Measurements from ENCODE around the gene LZTR1.
"Not testable (repeated sequence)": the region's sequence is repeated elsewhere in the genome, so short reads cannot be mapped to it uniquely, and the experiment has no call there.

LZTR1 gene

DNA sequence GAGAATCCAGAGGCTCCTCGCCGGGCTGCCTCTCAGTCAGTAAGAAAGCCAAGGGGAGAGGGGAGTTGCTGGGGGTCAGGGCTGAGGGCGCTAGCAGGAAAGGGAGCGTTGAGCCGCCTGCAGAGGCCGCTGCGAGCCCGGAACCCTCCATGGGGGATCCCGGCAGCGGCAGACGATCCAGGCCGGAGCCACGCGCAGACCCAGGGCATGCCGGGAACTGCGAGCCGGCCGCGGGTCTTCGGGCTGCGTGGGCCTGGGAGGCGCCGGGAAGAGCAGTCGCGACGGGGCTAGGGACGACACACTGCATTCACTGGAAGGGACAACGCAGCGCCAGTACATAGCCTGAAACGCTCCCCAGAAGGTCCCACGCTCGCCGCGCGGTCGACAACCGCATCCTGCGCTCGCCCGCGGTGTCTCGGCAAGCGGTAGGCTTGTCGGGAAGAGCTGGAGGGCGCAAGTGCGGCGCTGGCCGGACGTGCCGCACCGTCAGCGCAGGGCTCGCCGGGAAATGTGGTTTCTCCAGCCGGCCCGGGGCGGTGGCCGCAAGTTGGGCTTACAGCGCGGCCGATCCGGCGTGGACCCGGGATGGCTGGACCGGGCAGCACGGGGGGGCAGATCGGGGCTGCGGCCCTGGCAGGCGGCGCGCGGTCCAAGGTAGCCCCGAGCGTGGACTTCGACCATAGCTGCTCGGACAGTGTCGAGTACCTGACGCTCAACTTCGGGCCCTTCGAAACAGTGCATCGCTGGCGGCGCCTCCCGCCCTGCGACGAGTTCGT is at the start of gene LZTR1:
Gene LZTR1, plus strand, starts transcription at position 511 of the 776 bp plus-strand sequence. Its CDS starts 75 bp downstream, at position 586.
- TF ChIP-seq CTCF (IDR thresholded peaks at IDR 0.05; ENCODE audit: low read depth, low read length) = peak; percentile 84
- Histone ChIP-seq H3K9me3 (ENCODE audit: severe bottlenecking) (no peaks in the 10 kb centered on the region), H3K27me3 (ENCODE audit: insufficient read depth, low read depth, severe bottlenecking) (no peaks in the 10 kb centered on the region), H3K4me3 (ENCODE audit: low read depth, low read length) (peak within 1 kb of the TSS; percentile 85), H3K36me3 (peaks cover 15% of the 10 kb centered on the region), H3K27ac (peak within 1 kb of the TSS; percentile 99)
- DNase-seq = peak; percentile 87

DNA sequence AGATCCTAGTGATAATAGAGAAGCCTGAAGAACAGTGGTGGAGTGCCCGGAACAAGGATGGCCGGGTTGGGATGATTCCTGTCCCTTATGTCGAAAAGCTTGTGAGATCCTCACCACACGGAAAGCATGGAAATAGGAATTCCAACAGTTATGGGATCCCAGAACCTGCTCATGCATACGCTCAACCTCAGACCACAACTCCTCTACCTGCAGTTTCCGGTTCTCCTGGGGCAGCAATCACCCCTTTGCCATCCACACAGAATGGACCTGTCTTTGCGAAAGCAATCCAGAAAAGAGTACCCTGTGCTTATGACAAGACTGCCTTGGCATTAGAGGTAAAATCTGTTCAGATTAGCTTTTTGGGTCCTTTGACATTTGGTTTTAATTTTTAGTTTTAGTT is 48.2 kb upstream of the LZTR1 start:
- Histone ChIP-seq H3K27me3 (ENCODE audit: insufficient read depth, low read depth, severe bottlenecking) (no peaks in the 10 kb centered on the region), H3K9me3 (ENCODE audit: severe bottlenecking) (no peaks in the 10 kb centered on the region), H3K36me3 (peaks cover 85% of the 10 kb centered on the region), H3K27ac (no peak overlapping the region), H3K4me3 (ENCODE audit: low read depth, low read length) (no peak overlapping the region)
- DNase-seq = no peak
- TF ChIP-seq CTCF (IDR thresholded peaks at IDR 0.05; ENCODE audit: low read depth, low read length) = no peak

DNA sequence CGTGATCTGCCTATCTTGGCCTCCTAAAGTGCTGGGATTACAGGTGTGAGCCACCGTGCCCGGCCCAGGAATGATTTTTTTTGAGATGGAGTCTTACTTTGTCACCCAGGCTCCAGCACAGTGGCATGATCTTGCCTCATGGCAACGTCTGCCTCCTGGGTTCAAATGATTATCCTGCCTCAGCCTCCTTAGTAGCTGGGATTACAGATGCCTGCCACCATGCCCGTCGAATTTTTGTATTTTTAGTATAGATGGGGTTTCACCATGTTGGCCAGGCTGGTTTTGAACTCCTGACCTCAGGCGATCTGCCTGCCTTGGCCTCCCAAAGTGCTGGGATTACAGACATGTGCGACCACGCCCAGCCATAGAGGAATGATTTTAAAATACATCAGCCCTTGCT is 47.0 kb upstream of the LZTR1 start:
- H3K36me3 ChIP-seq = peaks cover 81% of the 10 kb centered on the region
- H3K27me3 ChIP-seq (ENCODE audit: insufficient read depth, low read depth, severe bottlenecking); DNase-seq; H3K4me3 ChIP-seq (ENCODE audit: low read depth, low read length); H3K27ac ChIP-seq; H3K9me3 ChIP-seq (ENCODE audit: severe bottlenecking): not testable (repeated sequence)

GRCh38 chr22:20935780-20936539 is 46.1 kb upstream of the LZTR1 start:
- not testable (repeated sequence) for DNase-seq; H3K9me3 ChIP-seq (ENCODE audit: severe bottlenecking); H3K4me3 ChIP-seq (ENCODE audit: low read depth, low read length); H3K27ac ChIP-seq; H3K27me3 ChIP-seq (ENCODE audit: insufficient read depth, low read depth, severe bottlenecking)
- peaks cover 83% of the 10 kb centered on the region for H3K36me3 ChIP-seq

GRCh38 chr22:20937031-20937793 is 44.9 kb upstream of the LZTR1 start:
- no peak for TF ChIP-seq CTCF (IDR thresholded peaks at IDR 0.05; ENCODE audit: low read depth, low read length)
- H3K9me3 ChIP-seq (ENCODE audit: severe bottlenecking) = no peaks in the 10 kb centered on the region
- peaks cover 77% of the 10 kb centered on the region for H3K36me3 ChIP-seq
- no peak for DNase-seq
- no peak overlapping the region for H3K4me3 ChIP-seq (ENCODE audit: low read depth, low read length)
- no peaks in the 10 kb centered on the region for H3K27me3 ChIP-seq (ENCODE audit: insufficient read depth, low read depth, severe bottlenecking)
- H3K27ac ChIP-seq = no peak overlapping the region

- no peak for TF ChIP-seq CTCF (IDR thresholded peaks at IDR 0.05; ENCODE audit: low read depth, low read length)
- DNase-seq = no peak
- Histone ChIP-seq H3K4me3 (ENCODE audit: low read depth, low read length) (no peak overlapping the region), H3K9me3 (ENCODE audit: severe bottlenecking) (no peaks in the 10 kb centered on the region), H3K27ac (no peak overlapping the region), H3K36me3 (peaks cover 76% of the 10 kb centered on the region), H3K27me3 (ENCODE audit: insufficient read depth, low read depth, severe bottlenecking) (no peaks in the 10 kb centered on the region)
Observed at GRCh38 chr22:20937794-20938671, 44.1 kb upstream of the LZTR1 start.

- H3K9me3 ChIP-seq (ENCODE audit: severe bottlenecking); H3K27ac ChIP-seq; H3K27me3 ChIP-seq (ENCODE audit: insufficient read depth, low read depth, severe bottlenecking); H3K4me3 ChIP-seq (ENCODE audit: low read depth, low read length); DNase-seq: not testable (repeated sequence)
- H3K36me3 ChIP-seq = peaks cover 69% of the 10 kb centered on the region
Observed at GRCh38 chr22:20939457-20940185, 42.5 kb upstream of the LZTR1 start.
